Measurements from ENCODE around the gene RNF212B. TPM values are rescaled to one million over a fixed set of nuclear protein-coding genes. Genes with fewer than 3 reads are reported as not detected.
A peak's percentile ranks its signal among the peaks of the same experiment; 100 is the strongest.

The RNF212B gene
- total and polyA plus RNA-seq, 2 of the 13 experiments (the other 11 are each of a cell fraction or from before 2014, with no cell fraction given), result 0.05 TPM; not detected in 1

- TF ChIP-seq ATF7 (IDR thresholded peaks at IDR 0.05) (no peak), ATF7 (CRISPR knock-in tag; IDR thresholded peaks at IDR 0.05) (no peak; the same call in 1 of the 2 replicates), ZNF766 (CRISPR knock-in tag; IDR thresholded peaks at IDR 0.05; ENCODE audit: borderline replicate concordance) (peak; percentile 96), MYNN (CRISPR knock-in tag; IDR thresholded peaks at IDR 0.05; ENCODE audit: low read depth) (peak; percentile 90), SAP130 (CRISPR knock-in tag; IDR thresholded peaks at IDR 0.05; ENCODE audit: low read depth) (peak; percentile 97), TAF1 (CRISPR knock-in tag; IDR thresholded peaks at IDR 0.05) (peak; percentile 62), ZNF263 (CRISPR knock-in tag; IDR thresholded peaks at IDR 0.05) (peak; percentile 89), ZNF138 (CRISPR knock-in tag; IDR thresholded peaks at IDR 0.05; ENCODE audit: low read depth) (peak; percentile 94), ZNF460 (CRISPR knock-in tag; IDR thresholded peaks at IDR 0.05; ENCODE audit: borderline replicate concordance) (no peak), NAIF1 (CRISPR knock-in tag; IDR thresholded peaks at IDR 0.05; ENCODE audit: borderline replicate concordance) (no peak), HNRNPUL1 (IDR thresholded peaks at IDR 0.05; ENCODE audit: low read depth, low read length) (no peak), ZNF317 (CRISPR knock-in tag; IDR thresholded peaks at IDR 0.05) (no peak), FOXA1 (IDR thresholded peaks at IDR 0.05) (no peak), FOXA1 (CRISPR knock-in tag; IDR thresholded peaks at IDR 0.05) (peak; percentile 89), E2F5 (CRISPR knock-in tag; conservative IDR thresholded peaks at IDR 0.05) (peak; percentile 85), AHR (CRISPR knock-in tag; IDR thresholded peaks at IDR 0.05) (no peak; the same call in none of the 2 replicates), KDM2A (CRISPR knock-in tag; IDR thresholded peaks at IDR 0.05; ENCODE audit: borderline replicate concordance, low read depth) (peak; percentile 94), ZNF383 (CRISPR knock-in tag; IDR thresholded peaks at IDR 0.05; ENCODE audit: borderline replicate concordance) (no peak), SPEN (CRISPR knock-in tag; IDR thresholded peaks at IDR 0.05; ENCODE audit: low read depth) (peak; percentile 96), MIXL1 (CRISPR knock-in tag; IDR thresholded peaks at IDR 0.05) (peak; percentile 85), HMG20B (CRISPR knock-in tag; conservative IDR thresholded peaks at IDR 0.05) (0 out of 2 replicates have a peak, but pooled peaks have one; percentile 60), KLF16 (CRISPR knock-in tag; IDR thresholded peaks at IDR 0.05) (peak in 1 of 2 experiments; percentile 82; a peak in 1 of 4 replicates), MIER3 (CRISPR knock-in tag; IDR thresholded peaks at IDR 0.05; ENCODE audit: borderline replicate concordance) (peak; percentile 71), ZNF883 (CRISPR knock-in tag; IDR thresholded peaks at IDR 0.05; ENCODE audit: not compliant biosample characterization) (peak; percentile 71), KAT8 (CRISPR knock-in tag; IDR thresholded peaks at IDR 0.05) (peak; percentile 89), U2AF2 (IDR thresholded peaks at IDR 0.05; ENCODE audit: low read depth, low read length) (0 out of 2 replicates have a peak, but pooled peaks have one; percentile 92), NR2C2 (CRISPR knock-in tag; IDR thresholded peaks at IDR 0.05; ENCODE audit: borderline replicate concordance) (peak; percentile 60; the same call in 1 of the 2 replicates)
- TF ChIP-seq, protein P1, sequence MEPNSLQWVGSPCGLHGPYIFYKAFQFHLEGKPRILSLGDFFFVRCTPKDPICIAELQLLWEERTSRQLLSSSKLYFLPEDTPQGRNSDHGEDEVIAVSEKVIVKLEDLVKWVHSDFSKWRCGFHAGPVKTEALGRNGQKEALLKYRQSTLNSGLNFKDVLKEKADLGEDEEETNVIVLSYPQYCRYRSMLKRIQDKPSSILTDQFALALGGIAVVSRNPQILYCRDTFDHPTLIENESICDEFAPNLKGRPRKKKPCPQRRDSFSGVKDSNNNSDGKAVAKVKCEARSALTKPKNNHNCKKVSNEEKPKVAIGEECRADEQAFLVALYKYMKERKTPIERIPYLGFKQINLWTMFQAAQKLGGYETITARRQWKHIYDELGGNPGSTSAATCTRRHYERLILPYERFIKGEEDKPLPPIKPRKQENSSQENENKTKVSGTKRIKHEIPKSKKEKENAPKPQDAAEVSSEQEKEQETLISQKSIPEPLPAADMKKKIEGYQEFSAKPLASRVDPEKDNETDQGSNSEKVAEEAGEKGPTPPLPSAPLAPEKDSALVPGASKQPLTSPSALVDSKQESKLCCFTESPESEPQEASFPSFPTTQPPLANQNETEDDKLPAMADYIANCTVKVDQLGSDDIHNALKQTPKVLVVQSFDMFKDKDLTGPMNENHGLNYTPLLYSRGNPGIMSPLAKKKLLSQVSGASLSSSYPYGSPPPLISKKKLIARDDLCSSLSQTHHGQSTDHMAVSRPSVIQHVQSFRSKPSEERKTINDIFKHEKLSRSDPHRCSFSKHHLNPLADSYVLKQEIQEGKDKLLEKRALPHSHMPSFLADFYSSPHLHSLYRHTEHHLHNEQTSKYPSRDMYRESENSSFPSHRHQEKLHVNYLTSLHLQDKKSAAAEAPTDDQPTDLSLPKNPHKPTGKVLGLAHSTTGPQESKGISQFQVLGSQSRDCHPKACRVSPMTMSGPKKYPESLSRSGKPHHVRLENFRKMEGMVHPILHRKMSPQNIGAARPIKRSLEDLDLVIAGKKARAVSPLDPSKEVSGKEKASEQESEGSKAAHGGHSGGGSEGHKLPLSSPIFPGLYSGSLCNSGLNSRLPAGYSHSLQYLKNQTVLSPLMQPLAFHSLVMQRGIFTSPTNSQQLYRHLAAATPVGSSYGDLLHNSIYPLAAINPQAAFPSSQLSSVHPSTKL (CRISPR knock-in tag; IDR thresholded peaks at IDR 0.05), result peak; percentile 77
Observed at GRCh38 chr14:23301288-23301968, 63.7 kb downstream of the RNF212B start (continued).

Data from HepG2 (cell line).